Mononuclear cell (primary cell): ENCODE data around the gene UBXN1. TPM values are rescaled to one million over a fixed set of nuclear protein-coding genes. Genes with fewer than 3 reads are reported as not detected.

Experiments
- H3K27me3 ChIP-seq: 2 replicates; pipeline ENCODE4 v1.6.0; 2011; ENCODE audit warnings: low read length, control low read depth; ENCODE audit not compliant: insufficient read depth
- H3K4me1 ChIP-seq: 2 replicates; pipeline ENCODE4 v1.5.1; 2011; ENCODE audit warnings: mild to moderate bottlenecking, low read length, control low read depth; ENCODE audit not compliant: insufficient read depth
- H3K4me3 ChIP-seq: 2 replicates; pipeline ENCODE4 v1.5.1; 2011; ENCODE audit warnings: mild to moderate bottlenecking, low read length, moderate library complexity
- H3K9me3 ChIP-seq: 2 replicates; pipeline ENCODE4 v1.5.1; 2011; ENCODE audit warnings: low read depth, mild to moderate bottlenecking, control low read depth, low read length
- total RNA-seq: library from RNA; depleted of rRNA; stranded (reverse); fragments of >200 nt; gene quantifications from one replicate; pipeline ENCODE4 v1.2.3, GENCODE V29; 2012

UBXN1 gene
- total RNA-seq, 1 donor = 136 TPM

DNA sequence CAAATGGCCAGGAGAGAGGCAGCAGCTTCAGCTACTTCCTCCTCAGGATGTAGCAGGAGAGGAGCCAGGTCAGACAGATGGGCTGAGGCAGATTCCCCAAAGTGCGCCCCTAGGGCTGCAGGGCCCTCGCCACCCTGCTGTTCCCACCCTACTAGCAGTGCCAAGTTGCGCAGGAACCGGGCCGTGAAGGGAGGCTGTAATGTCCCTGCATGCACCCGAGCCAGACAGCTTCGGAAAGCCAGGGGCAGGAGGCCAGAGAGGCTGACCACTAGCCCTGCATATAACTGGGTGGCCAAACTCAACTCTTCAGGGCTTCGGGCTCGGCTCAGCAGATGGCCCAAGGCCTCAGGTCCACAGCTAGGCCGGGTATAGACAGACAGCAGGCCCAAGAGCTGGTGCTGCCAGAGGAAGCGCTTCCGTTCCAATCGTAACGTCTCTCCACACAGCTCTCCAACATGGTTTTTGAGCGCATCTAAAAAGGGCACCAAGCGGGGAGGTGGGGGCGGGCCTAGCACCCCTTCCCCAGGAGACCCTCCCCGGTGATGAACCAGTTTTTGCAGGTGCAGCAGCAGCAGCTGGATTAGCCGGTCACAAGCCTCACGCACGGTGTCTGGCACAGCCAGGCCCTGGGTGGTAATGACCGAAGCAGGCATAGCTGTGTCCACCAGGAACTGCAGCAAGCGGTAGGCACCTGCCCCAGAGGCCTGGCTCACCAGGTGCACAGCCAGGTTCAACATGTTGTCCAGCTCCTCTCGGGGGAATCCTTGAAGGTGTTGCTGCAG, 30.5 kb downstream of the UBXN1 start:
- peaks cover 41% of the 10 kb centered on the region for H3K4me1 ChIP-seq
- no peaks in the 10 kb centered on the region for H3K27me3 ChIP-seq
- H3K4me3 ChIP-seq = no peak overlapping the region
- no peaks in the 10 kb centered on the region for H3K9me3 ChIP-seq

DNA sequence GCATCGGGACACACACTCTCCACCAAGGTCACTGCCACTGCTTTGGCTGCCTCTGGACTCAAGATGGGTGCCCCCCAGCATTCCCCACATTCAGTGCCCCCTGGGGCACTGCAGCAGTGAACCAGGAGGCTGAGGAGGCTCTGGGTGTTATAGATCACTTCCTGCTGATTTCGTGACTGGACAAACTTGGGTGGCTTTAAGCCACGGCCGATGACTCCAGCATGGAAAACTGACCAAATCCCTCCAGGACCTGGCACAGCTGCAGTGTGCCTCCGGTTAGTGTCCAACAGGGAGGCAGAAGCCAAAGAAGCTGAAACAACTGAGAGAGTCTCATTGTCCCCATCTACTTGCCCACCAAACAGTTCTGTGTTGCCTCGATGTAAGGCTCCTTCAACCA, 31.3 kb downstream of the UBXN1 start:
- H3K27me3 ChIP-seq = no peaks in the 10 kb centered on the region
- peaks cover 39% of the 10 kb centered on the region for H3K4me1 ChIP-seq
- no peaks in the 10 kb centered on the region for H3K9me3 ChIP-seq
- H3K4me3 ChIP-seq = no peak overlapping the region

DNA sequence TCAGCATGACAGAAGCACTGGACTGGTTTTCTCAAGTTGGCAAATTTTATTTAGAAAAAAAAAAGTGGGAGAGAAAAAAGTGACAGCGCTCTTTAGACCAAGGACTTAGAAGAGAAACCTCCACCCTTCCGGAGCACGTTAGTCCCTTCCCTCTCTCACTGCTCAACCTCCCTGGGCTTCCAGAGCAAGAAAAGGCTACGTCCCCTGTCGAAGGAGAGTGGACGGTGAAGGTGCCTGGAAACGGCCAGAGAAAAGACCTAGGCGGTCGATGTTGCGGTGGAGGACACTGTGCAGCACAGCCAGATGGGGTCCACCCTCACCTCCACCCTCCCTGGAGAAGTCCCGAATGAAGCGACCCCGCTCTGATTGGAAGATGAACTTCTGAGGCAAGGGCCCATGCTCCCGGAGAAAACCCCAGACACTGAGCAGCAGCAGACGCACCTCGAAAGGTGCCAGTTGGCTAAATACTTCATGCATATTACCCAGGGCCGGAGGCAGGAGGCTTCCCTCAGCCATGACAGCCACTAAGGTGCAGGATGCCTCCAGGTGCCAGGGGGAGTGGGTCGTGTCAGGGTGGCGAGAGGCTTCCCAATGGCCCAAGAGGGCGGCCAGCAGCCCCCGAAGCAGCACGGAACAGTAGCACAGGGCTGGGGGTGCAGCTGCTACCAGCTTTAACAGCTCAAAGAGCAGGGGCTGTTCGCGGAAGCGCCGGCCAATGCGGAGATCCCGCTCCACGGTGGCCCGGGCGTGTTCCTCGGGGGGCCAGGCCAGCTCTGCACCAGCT, 31.9 kb downstream of the UBXN1 start:
- peak overlapping the region; percentile 97 for H3K4me3 ChIP-seq
- no peaks in the 10 kb centered on the region for H3K27me3 ChIP-seq
- H3K9me3 ChIP-seq = no peaks in the 10 kb centered on the region
- H3K4me1 ChIP-seq = peaks cover 33% of the 10 kb centered on the region

DNA sequence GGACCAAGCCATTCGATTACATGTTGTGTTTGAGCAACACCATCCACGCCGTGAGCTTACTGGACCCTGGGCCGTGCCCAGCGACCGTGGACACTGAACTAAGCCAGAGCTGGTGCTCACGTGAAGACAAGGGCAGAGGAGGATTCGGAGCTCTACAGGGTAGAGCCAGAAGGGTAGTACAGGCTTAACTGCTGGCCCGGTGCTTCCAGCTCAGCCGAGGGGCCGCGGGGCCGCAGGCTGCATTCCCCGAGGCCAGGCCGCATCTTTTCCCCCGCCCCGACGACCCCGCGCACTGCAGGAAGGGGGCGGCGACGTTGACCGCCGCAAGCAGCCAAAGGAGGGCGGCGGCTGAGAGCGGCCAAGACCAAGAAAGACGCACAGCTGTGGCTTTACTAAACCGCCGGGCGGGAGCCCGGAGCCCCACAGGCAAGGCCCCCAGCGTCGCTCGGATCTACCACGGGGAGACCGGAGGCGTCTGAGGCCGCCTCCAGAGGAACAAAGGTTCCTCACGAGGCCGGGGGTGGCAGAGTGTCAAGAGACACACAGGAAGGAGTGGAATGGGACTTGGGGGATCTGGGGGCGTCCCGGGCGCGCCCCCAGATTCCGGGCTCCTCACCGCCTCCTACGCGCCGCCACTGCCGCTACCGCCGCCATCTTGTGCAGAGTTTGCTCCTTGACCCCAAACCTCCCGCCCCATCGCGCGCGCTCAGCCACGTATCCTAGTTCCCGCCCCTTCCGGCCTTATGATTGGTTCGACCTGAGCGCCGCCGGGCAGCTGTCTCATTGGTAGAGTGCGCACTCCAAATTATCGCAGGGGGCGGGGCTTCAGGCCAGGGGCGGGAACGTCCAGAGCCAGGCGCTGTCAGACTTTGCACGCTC, 32.7 kb downstream of the UBXN1 start, which contains the start of gene GANAB:
GANAB (minus strand) TSS at position 668 of the 879 bp plus-strand sequence; CDS start at position 654, 14 bp downstream.
- H3K9me3 ChIP-seq = no peaks in the 10 kb centered on the region
- peaks cover 26% of the 10 kb centered on the region for H3K4me1 ChIP-seq
- H3K4me3 ChIP-seq = peak within 1 kb of the TSS; percentile 97
- no peaks in the 10 kb centered on the region for H3K27me3 ChIP-seq

DNA sequence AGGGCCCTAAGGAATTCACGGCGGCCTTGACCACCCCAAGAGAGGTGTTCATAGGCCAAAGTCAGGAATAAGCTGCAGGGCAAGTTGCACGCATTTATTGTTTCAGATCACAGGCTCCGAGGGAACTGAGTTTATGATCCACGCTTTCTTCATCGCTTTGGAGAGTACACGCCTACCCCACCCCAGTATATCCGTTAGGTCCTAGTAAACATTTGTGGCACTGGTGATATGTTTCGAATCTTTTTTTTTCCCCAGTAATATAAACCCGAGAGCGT, 33.3 kb downstream of the UBXN1 start:
- Histone ChIP-seq H3K9me3 (no peaks in the 10 kb centered on the region), H3K4me1 (peaks cover 26% of the 10 kb centered on the region), H3K4me3 (peak overlapping the region; percentile 97), H3K27me3 (no peaks in the 10 kb centered on the region)

DNA sequence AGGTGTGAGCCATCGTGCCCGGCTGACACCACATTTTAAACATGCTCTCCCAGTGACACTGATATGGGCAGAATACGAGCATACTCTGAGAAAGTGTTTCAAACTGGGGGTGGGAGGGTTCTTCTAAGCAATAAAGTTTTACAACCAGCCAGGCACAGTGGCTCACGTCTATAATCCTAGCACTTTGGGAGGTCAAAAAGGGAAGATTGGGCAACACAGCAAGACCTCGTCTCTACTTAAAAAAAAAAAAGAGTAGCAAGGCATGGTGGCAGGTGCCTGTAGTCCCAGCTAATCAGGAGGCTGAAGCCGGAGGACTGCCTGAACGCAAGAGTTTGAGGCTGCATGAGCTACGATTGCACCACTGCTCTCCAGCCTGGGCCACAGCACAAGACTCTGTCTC, 34.7 kb downstream of the UBXN1 start:
- Histone ChIP-seq H3K27me3 (no peaks in the 10 kb centered on the region), H3K4me1 (peaks cover 33% of the 10 kb centered on the region), H3K4me3 (no peak overlapping the region), H3K9me3 (no peaks in the 10 kb centered on the region)

DNA sequence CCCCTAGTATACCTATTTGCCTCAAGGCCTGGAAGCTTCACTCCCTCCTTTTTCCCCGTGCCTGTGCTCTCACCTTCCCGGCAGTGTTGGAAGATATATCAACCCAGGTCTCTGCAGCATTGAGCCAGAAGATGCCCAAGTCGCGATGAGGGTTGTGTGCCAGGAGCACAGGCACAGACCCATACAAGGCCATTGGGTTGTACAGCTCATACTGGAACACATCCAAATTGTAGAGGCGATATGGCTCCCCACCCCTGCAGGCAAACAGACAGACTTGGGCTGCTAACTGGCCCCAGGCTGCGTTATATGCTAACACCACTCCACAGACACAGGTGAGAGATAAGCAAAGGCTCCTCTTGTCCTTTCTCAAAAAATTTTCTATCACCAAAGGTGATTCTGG, 46.4 kb downstream of the UBXN1 start:
- peaks cover 9% of the 10 kb centered on the region for H3K4me1 ChIP-seq
- no peaks in the 10 kb centered on the region for H3K27me3 ChIP-seq
- H3K9me3 ChIP-seq = no peaks in the 10 kb centered on the region
- no peak overlapping the region for H3K4me3 ChIP-seq

DNA sequence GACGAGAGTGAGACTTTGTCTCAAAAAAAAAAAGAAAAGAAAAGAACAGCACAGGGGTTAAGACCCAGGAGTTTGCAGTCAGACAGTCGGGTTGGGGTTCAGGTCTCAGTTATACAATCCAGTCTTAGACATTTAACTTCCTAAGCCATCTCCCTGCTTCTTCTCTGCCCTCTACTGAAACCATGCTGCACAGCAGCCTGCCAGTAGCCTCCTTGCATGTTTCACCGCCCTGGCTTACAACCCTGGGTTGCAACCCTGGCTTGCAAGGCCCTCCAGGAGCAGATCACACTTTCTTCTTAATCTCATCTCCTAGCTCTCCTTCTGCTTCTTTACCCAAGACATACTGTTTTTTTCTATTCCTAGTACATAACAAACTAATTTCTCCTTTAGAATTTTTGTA, 51.2 kb downstream of the UBXN1 start:
- Histone ChIP-seq H3K27me3 (no peaks in the 10 kb centered on the region), H3K9me3 (no peaks in the 10 kb centered on the region), H3K4me3 (no peak overlapping the region), H3K4me1 (no peaks in the 10 kb centered on the region)

Other genes starting within 250 kb of the UBXN1 start
- gene AHNAK, start 132.3 kb downstream of the UBXN1 start, total RNA-seq = 281 TPM
- gene EEF1G, start 105.2 kb downstream of the UBXN1 start, total RNA-seq = 2,066 TPM
- gene TUT1, start 87.5 kb downstream of the UBXN1 start, total RNA-seq = 3.3 TPM
- 102 TPM for gene MTA2, start 77.2 kb downstream of the UBXN1 start, total RNA-seq
- 32.2 TPM for gene EML3, start 66.3 kb downstream of the UBXN1 start, total RNA-seq
- gene ROM1, start 65.8 kb downstream of the UBXN1 start, total RNA-seq = 1.3 TPM
- 15.7 TPM for gene B3GAT3, start 57.1 kb downstream of the UBXN1 start, total RNA-seq
- 50.1 TPM for gene GANAB, start 32.5 kb downstream of the UBXN1 start, total RNA-seq
- 12.4 TPM for gene INTS5, start 25.8 kb downstream of the UBXN1 start, total RNA-seq
- gene C11orf98, start 13.9 kb downstream of the UBXN1 start, total RNA-seq = 4.9 TPM
- 58.0 TPM for gene CSKMT, start 13.8 kb downstream of the UBXN1 start, total RNA-seq
- gene UQCC3, start 7.4 kb downstream of the UBXN1 start, total RNA-seq = 1.3 TPM
- gene LBHD1, start 6.8 kb downstream of the UBXN1 start, total RNA-seq = 5.9 TPM
- not detected for gene LRRN4CL, start 10.5 kb upstream of the UBXN1 start, total RNA-seq
- gene BSCL2, start 28.4 kb upstream of the UBXN1 start, total RNA-seq = 14.9 TPM
- gene GNG3, start 28.6 kb upstream of the UBXN1 start, total RNA-seq = not detected
- 13.3 TPM for gene HNRNPUL2, start 48.4 kb upstream of the UBXN1 start, total RNA-seq
- 7.5 TPM for gene TTC9C, start 49.4 kb upstream of the UBXN1 start, total RNA-seq
- 5.7 TPM for gene ZBTB3, start 75.1 kb upstream of the UBXN1 start, total RNA-seq
- gene POLR2G, start 82.5 kb upstream of the UBXN1 start, total RNA-seq = 32.0 TPM
- gene TAF6L, start 92.3 kb upstream of the UBXN1 start, total RNA-seq = 7.3 TPM
- gene TMEM179B, start 108.3 kb upstream of the UBXN1 start, total RNA-seq = 25.8 TPM
- 8.5 TPM for gene TMEM223, start 112.9 kb upstream of the UBXN1 start, total RNA-seq
- gene NXF1, start 126.4 kb upstream of the UBXN1 start, total RNA-seq = 169 TPM
- 48.2 TPM for gene STX5, start 153.0 kb upstream of the UBXN1 start, total RNA-seq
- 2.4 TPM for gene TEX54, start 153.8 kb upstream of the UBXN1 start, total RNA-seq
- gene WDR74, start 160.5 kb upstream of the UBXN1 start, total RNA-seq = 143 TPM
- gene SLC3A2, start 201.8 kb upstream of the UBXN1 start, total RNA-seq = 125 TPM
- gene CHRM1, start 242.3 kb upstream of the UBXN1 start, total RNA-seq = not detected